HG03354 (cell line): Measurements from ENCODE around the gene USP6.
"Not testable (repeated sequence)": the region's sequence is repeated elsewhere in the genome, so short reads cannot be mapped to it uniquely, and the experiment has no call there.

Experiments
- ATAC-seq: cut with Tn5 transposase; IDR thresholded peaks from one replicate; pipeline ENCODE4 v1.9.1; 2021; ENCODE audit warnings: mild to moderate bottlenecking; ENCODE audit not compliant: unreplicated experiment, poor library complexity, severe bottlenecking

The USP6 gene

GRCh38 chr17:5134571-5134970, 18.7 kb downstream of the USP6 start:
- ATAC-seq: not testable (repeated sequence)

DNA sequence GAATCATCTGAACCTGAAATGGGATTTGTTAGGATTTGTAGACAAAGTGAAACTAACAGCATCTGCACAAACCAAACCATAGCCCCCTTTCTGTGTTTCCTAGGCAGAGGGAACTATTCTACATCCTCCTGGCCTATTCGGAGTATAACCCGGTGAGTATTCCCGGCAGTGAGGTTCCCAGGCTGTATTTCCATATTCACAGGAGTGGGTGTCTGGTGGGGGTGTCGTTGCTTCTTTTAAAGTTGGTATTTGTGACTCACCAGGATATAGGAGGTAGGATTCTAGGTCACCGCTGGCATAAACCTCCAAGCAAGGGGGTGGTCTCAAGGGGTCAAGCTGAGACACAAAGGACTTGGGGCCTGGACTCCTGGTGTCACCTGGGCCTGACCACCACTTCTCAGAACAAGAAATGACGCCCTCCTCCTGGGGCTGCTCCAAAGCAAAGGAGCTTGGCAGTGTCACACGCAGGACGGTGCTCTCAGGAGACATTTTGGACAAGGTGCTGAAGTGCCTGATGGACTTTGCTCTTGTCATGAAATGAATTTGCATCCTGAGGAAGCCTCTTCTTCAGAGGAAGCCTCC, 19.4 kb downstream of the USP6 start:
- ATAC-seq: not testable (repeated sequence)

- no peak for ATAC-seq
These were observed 20.1 kb downstream of the USP6 start for GRCh38 chr17:5135726-5136579.

DNA sequence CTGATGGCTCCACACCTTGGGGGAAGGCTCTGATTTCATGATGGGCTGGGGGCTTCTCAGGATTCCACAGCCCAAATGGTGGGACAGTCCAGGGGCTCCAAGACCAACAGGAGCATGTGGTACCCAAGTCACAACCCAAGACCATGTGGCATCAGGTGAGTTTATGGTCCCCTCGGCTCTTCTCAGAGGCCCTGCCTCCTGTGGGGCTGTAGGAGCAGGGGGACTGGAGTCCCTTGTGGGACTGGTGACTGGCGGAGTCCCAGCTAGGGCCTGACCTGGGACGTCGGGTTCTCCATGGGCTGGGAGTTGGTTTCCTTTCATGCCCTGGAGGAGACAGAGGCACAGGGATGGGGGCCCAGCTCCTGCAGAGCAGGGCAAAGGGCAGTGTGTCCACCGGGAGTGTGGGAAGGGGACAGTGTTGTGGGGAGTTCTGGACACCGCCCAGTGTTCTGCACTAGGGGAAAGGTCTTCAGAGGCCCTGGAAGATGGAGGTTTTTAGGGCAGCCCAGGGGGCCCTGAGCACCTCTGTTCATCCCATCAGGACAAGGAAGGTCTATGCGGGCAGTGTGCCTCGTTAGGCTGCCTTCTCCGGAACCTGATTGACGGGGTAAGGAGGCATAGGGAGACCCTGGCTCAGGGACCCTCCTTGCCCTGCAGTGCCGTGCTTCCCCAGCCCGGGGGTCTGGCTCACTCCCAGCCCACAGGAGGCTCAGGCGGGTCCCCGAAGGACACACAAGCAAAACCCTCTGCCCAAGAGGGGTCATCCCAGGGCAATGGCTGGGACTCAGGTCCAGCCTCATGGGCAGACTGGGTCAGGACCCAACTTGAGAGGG, 21.0 kb downstream of the USP6 start:
- not testable (repeated sequence) for ATAC-seq

DNA sequence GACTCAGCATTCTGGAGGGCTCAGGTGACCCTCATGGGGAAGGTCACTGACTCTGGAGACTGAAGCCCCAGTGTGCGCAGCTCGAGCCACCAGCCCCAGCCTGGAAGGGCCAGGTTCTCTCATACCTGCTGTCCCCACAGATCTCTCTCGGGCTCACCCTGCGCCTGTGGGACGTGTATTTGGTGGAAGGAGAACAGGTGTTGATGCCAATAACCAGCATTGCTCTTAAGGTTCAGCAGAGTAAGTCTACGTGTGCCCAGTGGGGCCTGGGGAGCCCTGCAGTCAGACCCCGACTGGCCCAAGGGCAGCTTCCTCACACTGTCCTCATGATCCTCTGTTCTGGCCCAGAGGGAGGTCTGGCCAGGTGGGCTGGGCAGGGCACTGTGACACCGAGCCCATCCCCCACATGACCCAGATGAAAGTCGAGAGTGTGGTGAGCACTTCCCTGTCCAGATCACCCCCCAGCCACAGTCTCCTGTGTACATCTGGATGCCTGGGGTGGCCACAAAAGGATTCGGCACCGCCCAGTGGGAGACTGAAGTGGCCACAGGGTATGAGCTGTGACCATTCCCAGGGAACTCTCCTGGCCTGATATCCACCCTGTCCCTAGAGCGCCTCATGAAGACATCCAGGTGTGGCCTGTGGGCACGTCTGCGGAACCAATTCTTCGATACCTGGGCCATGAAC, 21.8 kb downstream of the USP6 start:
- ATAC-seq: not testable (repeated sequence)

DNA sequence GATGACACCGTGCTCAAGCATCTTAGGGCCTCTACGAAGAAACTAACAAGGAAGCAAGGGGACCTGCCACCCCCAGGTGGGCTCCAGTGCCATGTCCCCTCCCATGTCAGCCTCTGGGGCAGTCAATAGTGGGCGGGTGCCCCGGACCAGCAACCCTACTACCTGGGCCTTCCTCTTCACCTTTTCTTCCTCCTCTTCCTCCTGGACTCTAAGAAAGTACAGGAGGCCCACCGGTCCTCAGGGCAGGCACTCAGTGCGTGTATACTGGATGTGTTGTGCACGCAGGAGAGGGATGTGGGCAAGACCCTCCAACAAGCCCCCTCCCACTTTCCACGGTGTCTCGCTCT, 22.3 kb downstream of the USP6 start:
- ATAC-seq: not testable (repeated sequence)

DNA sequence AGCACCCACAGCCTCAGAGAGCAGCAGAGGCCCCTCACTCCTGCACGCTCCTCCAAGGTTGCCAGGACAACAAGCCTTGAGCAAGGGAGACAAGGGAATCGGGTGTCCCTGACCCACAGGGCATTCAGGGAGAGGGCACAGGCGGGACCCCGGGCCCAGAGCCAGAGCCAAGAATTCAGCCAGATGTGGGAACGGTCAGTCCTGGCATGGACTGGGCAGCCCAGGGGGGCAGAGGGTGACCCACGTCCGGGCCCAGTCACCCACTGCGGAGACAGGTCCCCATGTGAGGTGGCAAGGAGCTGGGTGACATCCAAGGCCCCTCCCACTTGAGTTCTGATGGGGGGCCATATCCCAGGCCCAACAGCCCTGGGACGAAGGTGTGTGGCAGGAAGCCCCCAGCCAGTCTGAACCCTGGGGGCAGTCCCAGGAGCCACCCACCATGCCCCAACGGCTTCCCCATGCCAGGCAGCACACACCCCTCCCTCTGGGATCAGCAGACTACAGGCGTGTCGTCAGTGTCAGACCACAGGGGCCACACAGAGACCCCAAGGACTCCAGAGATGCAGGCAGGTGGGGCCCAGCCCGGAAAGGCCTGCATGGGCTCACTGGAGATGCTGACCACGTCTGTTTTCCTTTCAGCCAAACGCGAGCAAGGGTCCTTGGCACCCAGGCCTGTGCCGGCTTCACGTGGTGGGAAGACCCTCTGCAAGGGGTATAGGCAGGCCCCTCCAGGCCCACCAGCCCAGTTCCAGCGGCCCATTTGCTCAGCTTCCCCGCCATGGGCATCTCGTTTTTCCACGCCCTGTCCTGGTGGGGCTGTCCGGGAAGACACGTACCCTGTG, 23.0 kb downstream of the USP6 start:
- no peak for ATAC-seq

DNA sequence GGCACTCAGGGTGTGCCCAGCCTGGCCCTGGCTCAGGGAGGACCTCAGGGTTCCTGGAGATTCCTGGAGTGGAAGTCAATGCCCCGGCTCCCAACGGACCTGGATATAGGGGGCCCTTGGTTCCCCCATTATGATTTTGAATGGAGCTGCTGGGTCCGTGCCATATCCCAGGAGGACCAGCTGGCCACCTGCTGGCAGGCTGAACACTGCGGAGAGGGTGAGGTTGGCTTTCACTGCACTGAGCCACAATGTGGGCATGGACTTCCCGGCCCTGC, 23.6 kb downstream of the USP6 start:
- no peak for ATAC-seq

DNA sequence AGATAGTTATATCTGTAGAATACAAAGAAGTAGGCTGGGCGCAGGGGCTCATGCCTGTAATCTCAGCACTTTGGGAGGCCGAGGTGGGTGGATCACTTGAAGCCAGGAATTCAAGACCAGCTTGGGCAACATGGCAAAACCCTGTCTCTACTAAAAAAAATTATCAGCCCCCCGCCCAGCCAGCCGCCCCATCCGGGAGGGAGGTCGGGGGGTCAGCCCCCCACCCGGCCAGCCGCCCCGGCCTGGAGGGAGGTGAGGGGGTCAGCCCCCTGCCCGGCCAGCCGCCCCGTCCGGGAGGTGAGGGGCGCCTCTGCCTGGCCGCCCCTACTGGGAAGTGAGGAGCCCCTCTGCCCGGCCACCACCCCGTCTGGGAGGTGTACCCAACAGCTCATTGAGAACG, 27.0 kb downstream of the USP6 start:
- ATAC-seq: not testable (repeated sequence)

GRCh38 chr17:5146122-5146521, 30.3 kb downstream of the USP6 start:
- not testable (repeated sequence) for ATAC-seq

DNA sequence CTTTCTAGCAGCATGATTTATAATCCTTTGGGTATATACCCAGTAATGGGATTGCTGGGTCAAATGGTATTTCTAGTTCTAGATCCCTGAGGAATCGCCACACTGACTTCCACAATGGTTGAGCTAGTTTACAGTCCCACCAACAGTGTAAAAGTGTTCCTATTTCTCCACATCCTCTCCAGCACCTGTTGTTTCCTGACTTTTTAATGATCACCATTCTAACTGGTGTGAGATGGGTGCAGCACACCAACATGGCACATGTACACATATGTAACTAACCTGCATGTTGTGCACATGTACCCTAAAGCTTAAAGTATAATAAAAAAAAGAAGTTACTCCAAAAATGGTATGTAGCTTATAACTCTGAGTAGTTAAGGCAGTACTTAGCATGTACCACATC, 44.9 kb downstream of the USP6 start:
- ATAC-seq: not testable (repeated sequence)

DNA sequence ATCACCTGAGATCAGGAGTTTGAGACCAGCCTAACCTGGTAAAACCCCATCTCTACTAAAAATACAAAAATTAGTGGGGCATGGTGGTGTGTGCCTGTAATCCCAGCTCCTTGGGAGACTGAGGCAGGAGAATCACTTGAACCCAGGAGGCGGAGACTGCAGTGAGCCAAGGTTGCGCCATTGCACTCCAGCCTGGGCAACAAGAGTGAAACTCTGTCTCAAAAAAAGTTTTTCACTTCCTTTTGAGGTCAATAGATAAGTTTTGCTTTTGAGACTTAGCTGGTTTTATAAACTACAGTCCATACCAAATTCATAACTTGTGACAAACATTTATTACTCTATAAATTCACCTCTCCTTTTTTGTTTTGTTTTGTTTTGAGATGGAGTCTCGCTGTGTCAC, 46.0 kb downstream of the USP6 start:
- ATAC-seq: not testable (repeated sequence)

DNA sequence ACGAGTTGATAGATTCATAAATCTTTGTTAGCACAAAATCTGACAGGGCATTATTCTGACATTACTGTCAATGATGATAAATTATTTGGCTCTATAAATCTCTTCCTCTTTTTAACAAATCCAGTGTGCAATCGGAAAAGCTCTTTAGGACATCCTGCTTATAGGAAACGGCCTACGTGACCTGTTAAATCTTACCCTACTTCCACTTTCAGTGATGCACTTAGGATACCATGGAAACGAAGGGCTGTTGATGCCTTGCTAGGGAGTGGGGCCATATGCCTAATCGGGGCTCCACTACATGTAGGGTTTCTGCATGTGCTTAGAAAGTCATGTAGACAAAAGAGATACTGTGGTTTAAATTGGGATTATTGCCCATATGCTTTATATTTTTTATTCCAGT, 48.6 kb downstream of the USP6 start:
- ATAC-seq: no peak

DNA sequence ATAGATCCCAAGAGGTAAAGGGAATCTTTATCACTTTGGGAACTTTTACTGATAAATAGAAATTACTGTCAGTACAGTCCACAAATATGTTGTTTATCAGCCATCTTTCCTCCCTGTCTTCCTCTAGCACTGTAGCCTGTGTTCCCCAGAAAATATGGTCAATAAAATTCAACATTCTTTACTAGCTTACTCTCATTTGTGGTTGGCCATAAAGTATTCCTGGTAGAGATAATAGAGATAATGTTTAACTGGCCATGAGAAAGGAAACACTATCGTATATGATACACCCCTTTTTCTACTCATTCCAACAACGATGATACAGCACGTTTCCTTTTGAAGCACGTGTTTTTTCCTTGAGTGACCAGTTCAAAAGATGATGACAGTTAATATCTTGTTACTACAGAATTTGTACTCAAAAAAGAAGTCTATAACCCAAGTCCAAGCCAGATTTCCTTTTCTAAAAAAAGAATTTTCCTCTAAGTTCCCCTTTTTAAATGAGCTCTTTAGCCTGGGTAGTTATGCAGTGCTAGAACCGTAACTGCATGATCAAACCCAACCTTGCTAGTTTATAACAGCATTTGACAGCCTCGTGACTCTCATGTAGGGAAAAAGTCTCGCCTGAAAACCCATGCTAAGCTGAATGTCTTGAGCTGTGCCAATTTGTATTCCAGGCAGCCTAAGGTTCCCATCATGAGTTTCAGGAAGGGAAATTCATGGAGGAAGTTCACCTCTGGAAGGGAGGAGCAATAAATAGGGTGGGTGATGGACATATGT, 50.1 kb downstream of the USP6 start:
- ATAC-seq: not testable (repeated sequence)

DNA sequence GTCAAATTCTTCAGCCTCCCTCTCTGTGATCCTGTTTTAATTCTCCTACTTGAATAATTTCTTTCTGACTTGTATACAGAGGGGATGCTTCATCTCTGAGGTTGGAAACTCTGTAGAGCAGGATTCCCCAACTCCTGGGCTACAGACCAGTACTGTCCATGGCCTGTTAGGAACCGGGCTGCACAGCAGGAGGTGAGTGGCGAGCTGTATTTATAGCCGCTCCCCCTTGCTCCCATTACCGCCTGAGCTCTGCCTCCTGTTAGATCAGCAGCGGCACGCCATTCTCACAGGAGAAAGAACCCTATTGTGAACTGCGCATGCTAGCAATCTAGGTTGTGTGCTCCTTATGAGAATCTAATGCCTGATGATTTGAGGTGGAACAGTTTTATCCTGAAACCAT, 59.2 kb downstream of the USP6 start:
- ATAC-seq: not testable (repeated sequence)

DNA sequence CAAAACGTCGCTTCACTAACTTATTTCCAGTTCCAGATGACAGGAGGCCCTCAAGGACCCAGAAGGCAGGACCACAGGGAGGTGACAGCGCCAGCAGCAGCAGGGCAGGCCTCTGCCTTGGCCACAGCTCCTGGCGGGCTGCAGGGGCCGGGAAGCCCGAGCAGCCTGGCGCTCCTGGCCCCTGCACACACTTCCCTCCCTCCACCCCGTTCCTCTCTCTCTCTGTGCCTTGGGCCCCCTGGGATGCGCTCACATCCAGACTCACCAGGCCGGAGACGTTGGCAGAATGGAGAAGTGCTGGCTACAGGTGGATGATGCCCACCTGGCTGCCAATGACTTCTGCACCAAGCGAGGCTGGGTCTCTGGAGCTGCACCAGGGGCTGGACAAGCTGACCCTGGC, 63.2 kb downstream of the USP6 start:
- no peak for ATAC-seq

GRCh38 chr17:5181509-5182305, 65.9 kb downstream of the USP6 start:
- ATAC-seq: no peak
